Activated T-cell treated with anti-CD3 and anti-CD28 coated beads, Interleukin-2, amount 50 U/mL, for 4 hours (primary cell): ENCODE data around the gene TPP2. TPM values are rescaled to one million over a fixed set of nuclear protein-coding genes. Genes with fewer than 3 reads are reported as not detected.

Source experiments
- ATAC-seq, 2 donors: fragments of 200-7000 bp; cut with Tn5 transposase; one replicate each; pipeline ENCODE4 v1.10.0; 2021
- DNase-seq: peaks from one replicate; pipeline ENCODE4 v3.0.0-alpha.2; 2020
- H3K27me3 Mint-ChIP-seq: one replicate; pipeline ENCODE4 v1.8.0; 2021; ENCODE audit warnings: low read depth, mixed read lengths
- H3K36me3 Mint-ChIP-seq: one replicate; pipeline ENCODE4 v1.8.0; 2022; ENCODE audit warnings: mixed read lengths; ENCODE audit not compliant: insufficient read depth
- H3K4me1 Mint-ChIP-seq: one replicate; pipeline ENCODE4 v1.8.0; 2021; ENCODE audit warnings: low read depth, mixed read lengths
- H3K4me3 Mint-ChIP-seq: one replicate; pipeline ENCODE4 v1.8.0; 2021; ENCODE audit warnings: mild to moderate bottlenecking, moderate library complexity, mixed read lengths
- H3K9me3 Mint-ChIP-seq: one replicate; pipeline ENCODE4 v1.8.0; 2021; ENCODE audit warnings: mixed read lengths
- total RNA-seq, 3 donors: library from RNA; stranded (reverse); gene quantifications; one replicate each; pipeline ENCODE4 v1.2.1, GENCODE V29; 2021

TPP2 gene
- total RNA-seq, 3 donors from 2014 or later: 57.7 to 62.0 (median 58.6) TPM

DNA sequence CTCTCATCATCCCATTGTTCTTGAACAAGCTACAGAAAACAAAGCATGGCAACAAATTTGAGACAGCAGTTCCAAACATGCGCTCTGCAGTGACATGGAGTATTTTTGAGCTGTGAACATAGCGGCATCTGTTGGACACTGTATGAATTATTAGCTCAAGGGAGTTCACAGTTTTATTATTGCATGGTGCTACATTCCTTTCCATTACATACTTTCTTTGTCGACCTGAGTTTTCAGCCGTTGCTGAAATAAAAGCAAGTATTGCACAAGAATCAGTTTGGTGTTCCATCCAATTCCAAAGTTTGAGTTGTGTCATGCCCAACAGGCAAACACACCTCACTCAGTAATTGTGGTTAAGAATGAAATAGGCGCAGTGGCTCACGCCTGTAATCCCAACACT lies 128.1 kb downstream of the TPP2 start:
- no peaks in the 10 kb centered on the region for H3K36me3 Mint-ChIP-seq
- H3K9me3 Mint-ChIP-seq: no peaks in the 10 kb centered on the region
- DNase-seq: no peak
- peaks cover 8% of the 10 kb centered on the region for H3K27me3 Mint-ChIP-seq
- no peak for ATAC-seq
- H3K4me3 Mint-ChIP-seq: no peak overlapping the region
- H3K4me1 Mint-ChIP-seq: peaks cover 5% of the 10 kb centered on the region

DNA sequence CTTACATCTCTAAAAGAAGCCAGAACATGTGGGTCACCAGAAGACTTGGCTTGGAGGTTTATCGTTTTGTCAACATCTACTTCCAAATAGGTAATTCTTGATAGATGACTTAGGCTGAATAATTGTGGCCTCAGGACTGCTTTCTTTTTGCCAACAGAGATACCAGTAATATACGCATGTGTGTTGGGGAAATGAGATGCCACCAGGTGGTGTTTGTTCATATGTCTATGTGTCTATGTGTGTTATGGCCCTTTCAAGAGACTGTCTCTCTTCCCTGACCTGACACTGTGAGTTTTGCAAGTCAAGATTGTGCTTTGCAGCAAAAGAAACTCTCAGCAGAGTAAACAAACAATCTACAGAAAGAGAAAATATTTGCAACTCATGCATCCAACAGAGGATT lies 129.6 kb downstream of the TPP2 start:
- ATAC-seq (no peak), DNase-seq (no peak)
- peaks cover 5% of the 10 kb centered on the region for H3K4me1 Mint-ChIP-seq
- H3K36me3 Mint-ChIP-seq: no peaks in the 10 kb centered on the region
- no peaks in the 10 kb centered on the region for H3K9me3 Mint-ChIP-seq
- H3K27me3 Mint-ChIP-seq: peaks cover 9% of the 10 kb centered on the region
- H3K4me3 Mint-ChIP-seq: no peak overlapping the region

Other genes with a start within 250 kb of the TPP2 start
- gene FGF14, start 194.9 kb upstream of the TPP2 start, total RNA-seq: not detected
- gene METTL21C, start 98.1 kb downstream of the TPP2 start, total RNA-seq: not detected
- gene TEX30, start 176.8 kb downstream of the TPP2 start, total RNA-seq: 10 to 100 TPM; 35.5 to 37.9 (median 35.7) TPM
- gene POGLUT2, start 202.0 kb downstream of the TPP2 start, total RNA-seq: 1 to 10 TPM; 3.2 to 5.7 (median 4.7) TPM
- 1 to 10 TPM; 6.2 to 8.9 (median 7.3) TPM for gene BIVM, start 202.1 kb downstream of the TPP2 start, total RNA-seq
- 10 to 100 TPM; 32.1 to 34.9 (median 33.7) TPM for gene ERCC5, start 249.0 kb downstream of the TPP2 start, total RNA-seq